A549 (cell line): ENCODE data around the gene ARHGAP26.

Experiments used
- MAFK ChIP-seq: fragments of 450-650 bp; IDR thresholded peaks from 2 replicates; pipeline ENCODE4 v1.6.1; 2014; ENCODE audit not compliant: partially characterized antibody
- RAD21 ChIP-seq, 2 experiments: fragments of >200 bp in 1 of 2; sonication (Bioruptor Twin) in 1 of 2; formaldehyde crosslinking in 1 of 2; IDR thresholded peaks in 1 of 2; conservative IDR thresholded peaks in 1 of 2; 2 replicates in 1 of 2; 3 replicates in 1 of 2; pipeline ENCODE4 v1.6.1; 2012 to 2018; ENCODE audit warnings: inconsistent platforms in 1 of 2
- RNF2 ChIP-seq: fragments of 200-600 bp; sonication (generic); IDR thresholded peaks from 2 replicates; pipeline ENCODE4 v1.6.1; 2016; ENCODE audit warnings: low read depth, mild to moderate bottlenecking, antibody characterized with exemption, moderate library complexity, borderline replicate concordance
- SREBF2 ChIP-seq: fragments of 450-650 bp; IDR thresholded peaks from 2 replicates; pipeline ENCODE4 v1.6.1; 2014; ENCODE audit warnings: mild to moderate bottlenecking, moderate library complexity
- TP53 ChIP-seq: fragments of 250-450 bp; sonication (Bioruptor Pico); IDR thresholded peaks from 2 replicates; pipeline ENCODE4 v1.5.0; 2021; ENCODE audit warnings: mild to moderate bottlenecking, moderate library complexity
- ZFP36 ChIP-seq: fragments of 450-650 bp; IDR thresholded peaks from 2 replicates; pipeline ENCODE4 v1.6.1; 2014; ENCODE audit warnings: borderline replicate concordance; ENCODE audit not compliant: partially characterized antibody
- TF ChIP-seq, protein P1 (sequence below): fragments of >200 bp; sonication (Bioruptor Twin); formaldehyde crosslinking; IDR thresholded peaks from 3 replicates; pipeline ENCODE4 v1.5.1; 2016
- TF ChIP-seq, protein P2 (sequence below): IDR thresholded peaks from 2 replicates; pipeline ENCODE4 v1.6.1; 2012
- TF ChIP-seq, protein P3 (sequence below): fragments of 450-650 bp; IDR thresholded peaks from 2 replicates; pipeline ENCODE4 v1.6.1; 2014; ENCODE audit warnings: antibody characterized with exemption
- TF ChIP-seq, protein P4 (sequence below): IDR thresholded peaks from 2 replicates; pipeline ENCODE4 v1.6.1; 2012

DNA sequence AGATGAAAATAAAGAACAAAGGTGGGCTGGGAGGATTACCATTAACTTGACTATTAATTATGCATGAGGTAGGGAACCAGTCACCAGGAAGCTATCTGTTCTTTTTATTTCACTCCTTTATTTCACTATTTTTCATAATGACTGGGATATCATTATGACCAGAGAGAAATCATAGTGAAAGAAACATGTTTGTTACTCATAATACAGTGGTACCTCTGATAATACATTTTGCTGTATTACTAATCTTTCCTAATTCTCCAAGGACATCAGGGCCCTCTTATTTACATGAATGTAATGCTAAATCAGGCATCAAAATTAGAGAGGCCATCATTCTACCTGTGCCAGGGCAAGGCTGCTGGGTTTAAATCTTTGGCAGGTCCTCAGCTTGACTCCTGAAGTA is 379.6 kb downstream of the ARHGAP26 start:
- TF ChIP-seq, protein P1, sequence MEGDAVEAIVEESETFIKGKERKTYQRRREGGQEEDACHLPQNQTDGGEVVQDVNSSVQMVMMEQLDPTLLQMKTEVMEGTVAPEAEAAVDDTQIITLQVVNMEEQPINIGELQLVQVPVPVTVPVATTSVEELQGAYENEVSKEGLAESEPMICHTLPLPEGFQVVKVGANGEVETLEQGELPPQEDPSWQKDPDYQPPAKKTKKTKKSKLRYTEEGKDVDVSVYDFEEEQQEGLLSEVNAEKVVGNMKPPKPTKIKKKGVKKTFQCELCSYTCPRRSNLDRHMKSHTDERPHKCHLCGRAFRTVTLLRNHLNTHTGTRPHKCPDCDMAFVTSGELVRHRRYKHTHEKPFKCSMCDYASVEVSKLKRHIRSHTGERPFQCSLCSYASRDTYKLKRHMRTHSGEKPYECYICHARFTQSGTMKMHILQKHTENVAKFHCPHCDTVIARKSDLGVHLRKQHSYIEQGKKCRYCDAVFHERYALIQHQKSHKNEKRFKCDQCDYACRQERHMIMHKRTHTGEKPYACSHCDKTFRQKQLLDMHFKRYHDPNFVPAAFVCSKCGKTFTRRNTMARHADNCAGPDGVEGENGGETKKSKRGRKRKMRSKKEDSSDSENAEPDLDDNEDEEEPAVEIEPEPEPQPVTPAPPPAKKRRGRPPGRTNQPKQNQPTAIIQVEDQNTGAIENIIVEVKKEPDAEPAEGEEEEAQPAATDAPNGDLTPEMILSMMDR = no peak
- TF ChIP-seq, protein P2, sequence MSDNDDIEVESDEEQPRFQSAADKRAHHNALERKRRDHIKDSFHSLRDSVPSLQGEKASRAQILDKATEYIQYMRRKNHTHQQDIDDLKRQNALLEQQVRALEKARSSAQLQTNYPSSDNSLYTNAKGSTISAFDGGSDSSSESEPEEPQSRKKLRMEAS = no peak
- TF ChIP-seq, protein P3, sequence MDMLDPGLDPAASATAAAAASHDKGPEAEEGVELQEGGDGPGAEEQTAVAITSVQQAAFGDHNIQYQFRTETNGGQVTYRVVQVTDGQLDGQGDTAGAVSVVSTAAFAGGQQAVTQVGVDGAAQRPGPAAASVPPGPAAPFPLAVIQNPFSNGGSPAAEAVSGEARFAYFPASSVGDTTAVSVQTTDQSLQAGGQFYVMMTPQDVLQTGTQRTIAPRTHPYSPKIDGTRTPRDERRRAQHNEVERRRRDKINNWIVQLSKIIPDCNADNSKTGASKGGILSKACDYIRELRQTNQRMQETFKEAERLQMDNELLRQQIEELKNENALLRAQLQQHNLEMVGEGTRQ = no peak
- TF ChIP-seq RAD21 (conservative IDR thresholded peaks at IDR 0.05 in 1 of 2, IDR thresholded peaks at IDR 0.05 in 1 of 2) (no peak), RNF2 (no peak), ZFP36 (no peak), SREBF2 (no peak), MAFK (no peak), TP53 (CRISPR knock-in tag) (no peak)
- TF ChIP-seq, protein P4, sequence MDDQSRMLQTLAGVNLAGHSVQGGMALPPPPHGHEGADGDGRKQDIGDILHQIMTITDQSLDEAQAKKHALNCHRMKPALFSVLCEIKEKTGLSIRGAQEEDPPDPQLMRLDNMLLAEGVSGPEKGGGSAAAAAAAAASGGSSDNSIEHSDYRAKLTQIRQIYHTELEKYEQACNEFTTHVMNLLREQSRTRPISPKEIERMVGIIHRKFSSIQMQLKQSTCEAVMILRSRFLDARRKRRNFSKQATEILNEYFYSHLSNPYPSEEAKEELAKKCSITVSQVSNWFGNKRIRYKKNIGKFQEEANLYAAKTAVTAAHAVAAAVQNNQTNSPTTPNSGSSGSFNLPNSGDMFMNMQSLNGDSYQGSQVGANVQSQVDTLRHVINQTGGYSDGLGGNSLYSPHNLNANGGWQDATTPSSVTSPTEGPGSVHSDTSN = no peak
